NCI-H1105 treated with DMSO at 0.1 percent for 48 hours (cell line): ENCODE results near the gene LHX5.
"Not testable (repeated sequence)": the region's sequence is repeated elsewhere in the genome, so short reads cannot be mapped to it uniquely, and the experiment has no call there.

Experiments
- DNase-seq: peaks from one replicate; lab custom pipeline; 2025; lab: John Stamatoyannopoulos, UW

The LHX5 gene

DNA sequence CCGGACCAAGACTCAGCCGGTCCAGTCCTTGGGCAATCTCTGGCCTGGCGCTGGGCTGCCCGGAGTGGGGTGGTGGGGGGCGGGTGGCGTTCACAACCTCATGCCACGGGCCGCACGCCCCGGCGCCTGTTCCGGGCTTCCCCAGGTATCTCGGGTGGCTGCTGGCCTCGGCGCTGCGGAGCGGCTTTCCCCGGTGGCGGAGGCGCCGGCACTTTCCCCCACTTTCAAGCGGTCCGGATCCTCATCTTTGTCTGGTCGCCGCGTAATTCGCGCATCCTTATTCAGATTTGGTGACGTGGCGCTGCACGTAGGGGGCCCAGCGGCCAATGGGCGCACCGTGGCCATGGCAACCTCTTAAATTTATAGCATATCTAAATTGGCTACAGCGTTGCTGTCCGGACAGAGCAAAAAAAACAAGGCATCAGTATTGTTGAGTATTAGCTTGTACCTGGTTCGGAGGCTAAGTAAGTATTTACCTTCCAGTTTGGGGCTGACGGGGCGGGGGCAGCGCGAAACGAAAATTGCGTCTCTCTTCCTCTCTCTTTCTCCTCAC, at the start of gene LHX5:
Gene LHX5 (minus strand): TSS at position 253 of the 553 bp plus-strand sequence. CDS start 373 bp downstream, outside the sequence.
- DNase-seq: peak; percentile 56

GRCh38 chr12:113519464-113520307, 48.0 kb upstream of the LHX5 start:
- DNase-seq: no peak

- peak; percentile 44 for DNase-seq
Measured at GRCh38 chr12:113515082-113515856, 43.6 kb upstream of the LHX5 start.

DNA sequence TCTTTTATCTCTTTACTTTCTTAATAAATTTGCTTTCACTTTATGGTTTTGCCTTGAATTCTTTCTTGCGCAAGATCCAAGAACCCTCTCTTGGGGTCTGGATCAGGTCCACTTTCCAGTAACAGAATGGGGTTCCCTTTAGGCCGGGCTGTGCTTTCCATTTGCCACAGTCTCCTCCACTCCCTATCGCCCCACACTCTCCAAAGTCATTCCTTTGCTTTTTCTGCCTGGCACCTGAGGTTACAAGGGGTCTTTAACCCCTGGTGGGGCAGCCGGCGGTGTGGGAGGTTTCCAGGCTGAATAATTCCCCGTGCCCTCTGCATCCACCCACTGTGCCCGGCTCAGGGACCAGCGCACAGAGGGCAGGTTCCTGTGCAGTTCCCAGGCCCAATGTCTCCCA, 42.9 kb upstream of the LHX5 start:
- no peak for DNase-seq

DNA sequence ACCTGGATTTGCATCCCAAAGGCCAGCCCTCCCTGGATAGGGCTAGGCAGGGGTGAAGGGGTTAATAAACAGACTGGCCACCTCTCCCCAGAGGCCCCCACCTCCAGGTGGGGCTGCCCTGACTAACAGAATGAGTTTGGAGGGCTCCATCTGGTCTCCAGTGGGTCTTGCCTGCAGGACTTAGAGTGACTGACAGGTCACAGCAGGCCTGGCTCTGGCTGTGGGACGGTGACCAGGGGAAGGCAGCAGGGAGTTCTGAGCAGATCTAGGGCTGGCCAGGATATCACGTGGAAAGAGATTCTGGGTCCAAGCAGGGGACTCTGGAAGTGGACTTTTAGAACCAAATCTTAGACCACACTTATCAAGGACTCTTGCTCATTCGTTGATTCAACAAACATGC, 40.9 kb upstream of the LHX5 start:
- DNase-seq: no peak

GRCh38 chr12:113506867-113507266, 35.2 kb upstream of the LHX5 start:
- DNase-seq: peak; percentile 7

DNA sequence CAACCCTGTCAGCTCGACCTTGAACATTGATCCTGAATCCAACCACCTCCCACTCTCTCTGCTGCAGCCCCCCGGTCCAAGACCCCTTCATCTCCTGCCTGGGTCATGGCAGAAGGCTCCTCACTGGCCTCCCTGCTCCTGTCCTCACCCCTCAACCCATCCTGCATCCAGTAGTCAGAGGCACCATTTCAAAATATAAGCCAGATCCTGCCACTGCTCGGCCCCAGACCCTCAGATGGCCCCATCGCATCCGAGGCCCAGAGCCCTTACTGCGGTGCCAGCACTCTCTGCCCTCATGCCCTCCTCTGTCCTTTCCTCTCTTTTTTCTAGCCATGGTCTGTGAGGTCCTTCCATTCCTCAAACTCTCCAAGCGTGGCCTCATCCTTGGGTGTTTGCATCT, 34.3 kb upstream of the LHX5 start:
- no peak for DNase-seq

DNA sequence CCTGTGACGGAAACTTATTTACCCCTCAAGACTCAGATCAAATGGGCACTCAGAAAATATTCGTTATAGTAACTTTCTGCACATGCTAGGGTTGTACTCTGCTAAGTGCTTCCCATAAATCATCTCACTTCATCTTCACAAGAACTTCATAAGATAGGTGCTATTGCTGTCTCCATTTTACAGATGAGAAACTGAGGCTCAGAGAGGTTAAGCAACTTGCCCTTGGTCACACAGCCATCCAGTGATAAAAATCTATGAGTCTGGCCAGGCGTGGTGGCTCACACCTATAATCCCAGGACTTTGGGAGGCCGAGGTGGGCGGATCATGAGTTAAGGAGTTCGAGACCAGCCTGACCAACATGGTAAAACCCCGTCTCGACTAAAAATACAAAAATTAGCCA, 33.2 kb upstream of the LHX5 start:
- DNase-seq: no peak

- DNase-seq: peak; percentile 64
Measured at GRCh38 chr12:113500782-113501311, 29.2 kb upstream of the LHX5 start.

- DNase-seq: no peak
Measured at GRCh38 chr12:113500306-113500675, 28.6 kb upstream of the LHX5 start.

DNA sequence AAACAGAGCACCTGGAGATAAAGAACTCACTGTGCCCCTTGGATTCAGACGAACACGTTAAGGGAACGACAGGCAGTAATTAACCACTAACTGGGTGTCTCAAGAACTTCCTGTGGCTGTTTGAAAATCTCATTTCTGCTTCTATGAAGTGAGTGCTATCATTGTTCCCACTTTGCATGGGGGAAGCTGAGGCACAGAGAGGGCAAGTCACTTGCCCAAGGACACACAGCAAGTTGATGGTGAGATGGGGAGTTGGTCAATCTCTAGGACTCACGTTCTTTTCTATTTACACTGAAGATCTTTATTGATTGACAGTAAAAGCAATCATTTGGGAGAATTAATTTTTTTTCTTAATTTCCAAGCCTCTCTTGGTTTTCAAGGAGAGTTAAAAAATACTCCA, 26.8 kb upstream of the LHX5 start:
- DNase-seq: no peak

- DNase-seq: no peak
Measured at GRCh38 chr12:113497693-113498092, 26.0 kb upstream of the LHX5 start.

- DNase-seq: not testable (repeated sequence)
Measured at GRCh38 chr12:113495941-113496340, 24.3 kb upstream of the LHX5 start.

DNA sequence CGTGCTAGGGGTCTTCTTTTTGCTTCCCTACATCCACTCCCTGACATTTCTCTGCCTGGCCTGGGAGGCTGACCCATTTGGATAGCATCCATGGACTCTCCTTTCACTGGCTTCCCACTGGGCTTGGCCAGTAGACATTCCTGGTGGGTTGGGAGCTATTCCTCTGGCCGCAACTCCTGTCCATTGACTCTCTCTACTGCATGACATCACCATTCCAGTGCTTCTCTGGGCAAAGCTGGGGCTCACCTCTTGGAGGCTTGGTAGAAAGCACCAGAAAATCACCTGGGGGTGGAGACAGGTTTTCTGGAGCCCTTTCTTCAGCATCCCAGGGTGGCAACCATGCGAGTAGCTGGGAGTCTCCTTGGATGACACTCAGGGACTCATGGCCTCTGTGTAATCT, 16.7 kb upstream of the LHX5 start:
- DNase-seq: no peak

DNA sequence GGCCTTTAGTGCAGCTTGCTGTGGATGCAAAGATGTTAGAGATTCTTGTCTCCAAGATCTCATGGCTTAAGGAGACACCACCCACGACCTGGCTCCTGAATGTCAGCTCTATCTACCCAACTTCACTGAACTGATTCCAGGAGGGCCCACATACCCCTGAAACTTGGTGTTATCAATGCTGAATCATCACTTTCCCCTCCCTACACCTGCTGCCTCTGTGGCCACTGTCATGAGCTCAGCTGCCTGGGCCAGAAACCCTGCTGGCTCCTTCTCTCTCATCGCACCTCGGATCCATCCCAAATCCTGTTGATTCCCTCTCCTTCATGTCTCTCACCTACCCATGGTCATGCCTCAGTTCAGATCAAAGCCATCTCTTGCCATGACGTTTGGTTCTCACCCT, 15.1 kb upstream of the LHX5 start:
- DNase-seq: no peak

- DNase-seq: no peak
Measured at GRCh38 chr12:113485330-113485729, 13.7 kb upstream of the LHX5 start.

- DNase-seq: no peak
Measured at GRCh38 chr12:113482334-113482733, 10.7 kb upstream of the LHX5 start.

DNA sequence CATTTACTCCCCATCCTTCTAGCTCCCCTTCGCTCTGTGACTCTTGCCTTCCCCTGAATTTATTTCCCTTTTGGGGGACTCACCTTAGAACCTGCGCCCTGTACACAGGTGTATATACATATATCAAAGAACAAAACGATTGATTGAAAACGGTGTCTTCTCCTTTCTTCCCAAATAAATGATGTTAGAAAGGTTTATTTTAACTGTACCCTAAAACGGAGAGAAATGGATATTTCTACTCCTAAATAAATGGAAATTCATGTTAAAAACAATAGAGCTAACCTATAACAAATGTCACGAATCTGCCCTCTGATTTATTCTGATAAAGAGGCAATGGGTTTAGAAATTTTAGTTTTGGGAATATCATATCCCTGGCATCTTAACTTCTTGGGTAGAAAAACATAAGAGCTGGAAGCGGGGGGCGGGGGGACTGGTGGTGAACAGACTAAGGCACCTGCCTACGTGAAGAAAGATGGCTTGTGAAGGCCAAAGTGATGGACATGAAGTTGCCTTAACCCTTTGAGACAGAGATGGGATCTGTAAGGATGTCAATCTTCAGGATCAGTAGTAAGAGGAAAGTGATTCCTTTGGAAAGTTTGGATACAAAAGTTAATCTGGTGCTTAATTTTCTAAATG, 8.8 kb upstream of the LHX5 start:
- DNase-seq: no peak

DNA sequence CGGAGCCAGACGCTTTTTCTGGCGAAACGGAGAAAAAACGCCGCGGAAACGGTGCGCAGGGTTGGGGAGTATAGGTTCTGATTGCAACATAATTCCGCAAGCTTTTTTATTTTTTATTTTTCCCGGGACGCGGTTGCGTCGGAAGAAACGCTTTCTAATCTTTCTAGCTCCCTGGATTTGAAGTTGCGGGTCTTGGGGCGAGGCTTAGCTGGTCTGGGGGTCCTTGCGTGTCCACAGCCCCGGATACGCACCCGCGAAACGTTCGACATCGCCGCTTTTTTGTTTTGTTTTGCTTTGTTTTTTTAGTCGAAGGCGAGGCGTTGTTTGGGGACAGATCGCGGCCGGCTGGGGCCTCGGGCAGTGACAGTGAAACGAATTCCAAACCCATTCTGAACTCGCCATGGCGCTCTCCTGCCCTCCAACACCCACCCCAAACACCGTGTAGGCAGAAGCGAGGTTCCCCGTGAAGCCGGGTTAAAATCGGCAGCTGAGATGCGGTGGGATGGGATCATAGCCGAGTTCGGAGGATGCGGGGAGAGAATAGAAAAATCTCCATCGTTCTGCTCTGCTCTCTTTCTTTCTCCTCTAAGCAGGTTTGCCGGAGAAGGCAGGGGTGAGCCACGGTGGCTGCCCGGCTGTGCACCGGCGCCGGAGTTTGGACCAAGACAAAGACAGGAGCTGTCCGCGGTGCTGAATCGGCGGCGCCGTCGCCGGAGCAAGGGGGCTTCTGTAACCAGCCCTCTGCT, 8.1 kb upstream of the LHX5 start:
- DNase-seq: no peak

- DNase-seq: no peak
Measured at GRCh38 chr12:113479216-113479589, 7.5 kb upstream of the LHX5 start.

- DNase-seq: no peak
Measured at GRCh38 chr12:113478351-113479011, 6.8 kb upstream of the LHX5 start.
